NB4 (cell line): ENCODE results near the gene SOX14.

Experiments used
- CTCF ChIP-seq: IDR thresholded peaks from one replicate; pipeline ENCODE4 v1.5.1; 2012; ENCODE audit warnings: low read depth, low read length
- MYC ChIP-seq: IDR thresholded peaks from 2 replicates; pipeline ENCODE4 v1.6.1; 2011; ENCODE audit warnings: low read depth, low read length

DNA sequence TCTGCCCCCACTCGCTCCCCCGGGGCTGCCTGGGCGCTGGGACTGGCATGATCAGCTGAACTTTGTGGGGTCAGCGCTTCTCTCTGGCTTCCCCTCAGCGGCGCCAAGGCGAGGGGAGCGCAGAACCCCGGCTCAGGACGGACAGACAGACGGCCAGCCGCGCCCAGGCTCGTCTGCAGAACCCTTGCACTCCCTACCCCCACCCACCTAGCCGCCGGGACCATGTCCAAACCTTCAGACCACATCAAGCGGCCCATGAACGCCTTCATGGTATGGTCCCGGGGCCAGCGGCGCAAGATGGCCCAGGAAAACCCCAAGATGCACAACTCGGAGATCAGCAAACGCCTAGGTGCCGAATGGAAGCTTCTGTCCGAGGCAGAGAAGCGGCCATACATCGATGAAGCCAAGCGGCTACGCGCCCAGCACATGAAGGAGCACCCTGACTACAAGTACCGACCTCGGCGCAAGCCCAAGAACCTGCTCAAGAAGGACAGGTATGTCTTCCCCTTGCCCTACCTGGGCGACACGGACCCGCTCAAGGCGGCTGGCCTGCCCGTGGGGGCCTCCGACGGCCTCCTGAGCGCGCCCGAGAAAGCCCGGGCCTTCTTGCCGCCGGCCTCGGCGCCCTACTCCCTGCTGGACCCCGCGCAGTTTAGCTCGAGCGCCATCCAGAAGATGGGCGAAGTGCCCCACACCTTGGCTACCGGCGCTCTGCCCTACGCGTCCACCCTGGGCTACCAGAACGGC lies 621 bp downstream of the SOX14 start:
- TF ChIP-seq MYC (no peak), CTCF (no peak)
